ENCODE results near the gene PARD3.
"Not testable (repeated sequence)": the region's sequence is repeated elsewhere in the genome, so short reads cannot be mapped to it uniquely, and the experiment has no call there.

Gene PARD3

DNA sequence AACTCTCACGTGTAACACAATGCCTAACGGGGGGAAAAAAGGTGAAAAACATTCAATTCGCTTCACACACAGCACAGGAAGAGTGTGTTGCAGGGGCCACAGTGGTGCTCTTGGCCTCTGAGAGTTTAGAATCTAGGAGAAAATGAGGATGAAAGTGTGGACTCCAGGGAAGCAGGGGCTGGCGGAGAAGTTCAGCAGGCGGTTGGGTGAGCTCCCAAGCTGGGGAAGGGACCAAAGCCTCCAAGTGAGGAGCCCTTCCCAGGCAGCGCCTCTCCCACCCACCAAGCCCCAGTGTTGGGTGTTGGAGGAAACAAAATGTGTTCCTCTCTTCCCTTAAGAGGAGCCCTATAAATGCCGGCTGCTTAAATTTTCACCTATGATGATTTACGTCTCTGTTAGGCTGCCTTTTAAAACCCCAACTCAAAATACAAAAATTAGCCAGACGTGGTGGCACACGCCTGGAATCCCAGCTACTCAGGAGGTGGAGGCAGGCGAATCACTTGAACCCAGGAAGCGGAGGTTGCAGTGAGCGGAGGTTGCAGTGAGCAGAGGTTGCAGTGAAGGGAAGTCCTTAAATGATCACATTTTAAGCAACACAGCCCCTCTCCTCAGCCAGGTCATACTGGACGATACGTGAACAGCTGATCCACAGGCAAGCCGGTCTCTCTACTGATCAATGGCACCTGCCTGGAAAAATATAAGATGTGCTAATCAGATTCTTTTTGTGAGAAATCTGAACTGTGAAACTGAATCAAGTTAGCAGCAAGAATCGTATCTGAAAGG, 735.2 kb downstream of the PARD3 start:
- no peak for DNase-seq (ENCODE audit: low read depth, low spot score)

DNA sequence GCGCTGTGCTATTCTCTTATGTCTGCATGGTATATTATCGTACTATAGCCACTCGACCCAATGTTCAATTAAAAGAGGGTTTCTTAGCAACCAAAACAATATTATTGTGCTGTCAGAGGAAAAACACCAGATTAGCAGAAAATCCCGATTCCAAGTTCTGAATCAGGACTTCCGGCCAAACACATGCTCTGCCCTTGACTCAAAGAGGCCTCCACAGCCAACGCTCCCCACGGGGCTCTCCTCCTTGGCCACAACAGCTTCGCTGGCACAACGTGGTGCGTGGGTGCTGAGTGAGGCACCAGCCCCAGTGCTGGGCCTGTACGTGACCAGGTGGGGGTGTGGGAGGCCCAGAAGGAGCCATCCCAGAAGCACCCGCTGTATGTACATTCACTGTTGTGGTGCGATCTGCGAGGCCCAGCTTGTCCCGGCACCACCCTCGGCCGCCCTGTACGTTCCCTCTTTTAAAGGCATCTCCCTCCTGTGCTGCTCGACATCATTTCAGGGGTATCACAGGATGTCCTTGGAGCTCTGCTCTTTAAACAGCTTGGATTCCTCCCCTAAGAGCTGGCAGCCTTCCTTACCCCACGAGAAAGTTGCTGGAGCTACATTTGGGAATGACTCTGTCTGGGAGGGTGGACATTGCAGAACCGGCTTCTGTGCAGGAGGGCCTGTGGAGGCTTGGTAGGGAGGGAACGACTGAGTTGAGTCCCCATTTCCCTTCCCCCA, 736.2 kb downstream of the PARD3 start:
- DNase-seq (ENCODE audit: low read depth, low spot score), result no peak

DNA sequence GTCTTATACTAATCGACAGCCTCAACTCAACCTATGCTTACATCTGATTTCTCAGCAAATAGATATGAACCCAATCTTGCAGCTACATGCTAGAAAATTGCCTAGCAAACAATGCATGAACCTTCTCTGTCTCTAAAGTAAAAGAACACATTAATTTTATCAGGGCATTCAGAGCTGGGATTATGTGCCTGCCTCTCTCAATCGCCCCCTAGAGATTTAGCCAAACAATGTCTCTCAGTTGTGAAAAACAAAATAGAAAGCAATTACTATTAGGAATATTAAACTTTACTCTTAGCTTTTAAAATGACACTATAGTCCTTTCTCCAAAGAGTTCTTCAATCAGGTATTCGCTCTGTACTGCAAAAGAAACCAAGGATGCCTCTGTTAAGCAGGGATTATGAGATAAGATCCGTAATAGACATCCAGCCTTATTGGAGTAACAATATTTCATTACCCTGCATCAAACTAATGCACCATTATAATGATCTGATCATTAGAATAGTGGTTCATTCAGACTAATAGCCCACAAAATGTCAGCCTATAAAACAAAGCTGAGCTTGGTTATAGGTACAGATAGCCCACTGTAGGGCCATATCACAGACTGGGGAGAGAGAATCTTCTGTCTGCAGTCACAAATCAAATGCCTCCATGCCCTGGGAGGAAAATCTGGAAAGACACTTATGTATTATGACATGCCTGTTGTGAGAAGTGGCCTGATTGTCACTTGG, 736.9 kb downstream of the PARD3 start:
- DNase-seq (ENCODE audit: low read depth, low spot score), result no peak

DNA sequence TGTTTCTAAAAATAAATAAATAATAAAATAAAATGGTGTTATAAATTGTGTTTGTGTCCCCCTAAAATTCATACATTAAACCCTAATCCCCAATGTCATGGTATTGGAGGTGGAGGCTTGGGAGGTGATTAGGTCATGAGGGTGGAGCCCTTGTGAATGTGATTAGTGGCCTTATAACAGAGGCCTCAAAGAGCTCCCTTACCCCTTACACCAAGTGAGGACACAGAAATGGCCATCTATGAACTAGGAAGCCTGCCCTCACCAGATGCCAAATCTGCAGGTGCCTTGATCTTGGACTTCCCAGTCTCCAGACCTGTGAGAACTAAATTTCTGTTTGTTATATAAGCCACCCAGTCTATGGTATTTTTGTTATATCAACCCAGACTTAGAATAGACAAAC, 738.7 kb downstream of the PARD3 start:
- no peak for DNase-seq (ENCODE audit: low read depth, low spot score)

DNA sequence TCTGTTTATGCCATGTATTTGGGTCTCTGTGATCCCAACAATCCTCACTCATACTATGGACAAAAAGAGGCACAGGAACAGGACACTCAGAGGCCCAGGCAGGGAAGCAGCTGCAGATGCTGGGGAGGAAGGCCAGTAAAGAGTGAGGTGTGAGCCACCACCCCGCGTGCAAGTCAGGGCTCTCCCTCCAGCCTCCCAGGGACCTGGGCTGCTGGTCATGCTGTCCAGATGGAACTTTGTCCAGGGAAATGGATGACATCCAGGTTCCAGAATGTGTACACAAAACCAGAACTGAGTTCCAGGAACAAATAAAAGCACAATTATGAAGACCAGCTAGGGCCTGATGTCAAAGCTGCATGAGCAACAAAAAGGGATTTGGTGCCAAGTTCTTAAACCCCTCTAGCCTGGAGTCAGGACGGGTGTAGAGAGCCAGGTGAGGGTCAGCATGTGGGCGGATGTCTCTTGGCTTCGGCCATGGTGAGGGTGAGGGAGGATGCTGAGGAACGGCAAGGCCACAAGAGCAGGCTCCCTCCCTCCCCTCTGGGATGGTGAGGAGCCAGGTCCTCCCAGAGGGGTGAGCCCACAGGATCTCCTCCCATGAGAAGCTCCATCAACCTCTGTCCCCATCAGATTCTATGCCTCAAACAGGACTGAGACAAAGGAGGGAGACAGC, 739.7 kb downstream of the PARD3 start:
- no peak for DNase-seq (ENCODE audit: low read depth, low spot score)

DNA sequence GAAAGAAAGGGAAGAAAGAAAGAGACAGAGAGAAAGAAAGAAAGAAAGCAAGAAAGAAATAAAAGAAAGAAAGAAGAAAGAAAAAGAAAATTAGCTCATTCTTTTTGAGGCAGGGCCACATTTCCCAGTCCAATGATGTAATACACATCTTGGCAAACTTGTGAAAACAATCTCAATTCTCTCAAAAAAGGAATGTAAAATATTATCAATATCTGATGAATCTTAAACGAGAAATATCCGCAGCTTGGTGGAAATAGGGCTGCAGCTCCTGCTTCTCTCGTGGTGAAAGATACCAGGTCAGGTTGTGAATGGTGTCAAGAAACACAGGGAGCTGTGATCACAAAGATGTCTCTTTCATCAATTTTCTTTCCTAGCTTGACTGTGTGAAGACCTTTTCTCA, 741.0 kb downstream of the PARD3 start:
- DNase-seq (ENCODE audit: low read depth, low spot score), result no peak

DNA sequence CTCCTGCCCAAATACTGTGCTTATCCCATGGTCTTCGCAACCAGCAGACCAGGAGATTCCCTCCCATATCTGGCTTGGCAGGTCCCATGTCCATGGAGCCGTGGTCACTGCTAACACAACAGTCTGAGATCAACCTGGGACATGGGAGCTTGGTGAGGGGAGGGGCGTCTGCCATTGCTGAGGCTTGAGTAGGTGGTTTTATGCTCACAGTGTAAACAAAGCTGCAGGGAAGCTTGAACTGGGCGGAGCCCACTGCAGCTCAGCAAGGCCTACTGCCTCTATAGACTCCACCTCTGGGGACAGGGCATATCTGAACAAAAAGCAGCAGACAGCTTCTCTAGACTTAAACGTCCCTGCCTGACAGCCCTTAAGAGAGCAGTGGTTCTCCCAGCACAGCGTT, 747.4 kb downstream of the PARD3 start:
- not testable (repeated sequence) for DNase-seq (ENCODE audit: low read depth, low spot score)

GRCh38 chr10:34063592-34063991, 751.5 kb downstream of the PARD3 start:
- DNase-seq (ENCODE audit: low read depth, low spot score), result no peak

DNA sequence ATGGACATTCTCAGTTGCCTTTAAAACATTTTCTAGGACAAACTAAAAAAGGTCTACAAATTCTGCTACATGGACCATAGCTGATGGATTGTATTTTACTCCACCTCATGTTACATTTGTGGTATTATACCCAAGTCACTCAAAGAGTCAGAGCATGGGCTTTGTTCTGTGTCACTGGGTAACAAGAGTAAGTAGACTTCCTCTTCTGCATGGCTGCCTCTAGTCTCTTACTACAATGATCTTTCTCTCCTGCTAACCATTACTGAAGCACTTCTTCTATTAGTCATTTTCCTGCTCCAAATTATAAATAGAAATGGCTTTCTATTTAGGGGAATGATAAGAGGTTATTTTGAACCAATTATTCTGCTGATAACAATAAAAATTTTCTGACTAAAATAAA, 753.3 kb downstream of the PARD3 start:
- no peak for DNase-seq (ENCODE audit: low read depth, low spot score)

Measured in smooth muscle cell of the brain vasculature (primary cell).